Measurements from ENCODE around the gene HLTF.

Gene HLTF

DNA sequence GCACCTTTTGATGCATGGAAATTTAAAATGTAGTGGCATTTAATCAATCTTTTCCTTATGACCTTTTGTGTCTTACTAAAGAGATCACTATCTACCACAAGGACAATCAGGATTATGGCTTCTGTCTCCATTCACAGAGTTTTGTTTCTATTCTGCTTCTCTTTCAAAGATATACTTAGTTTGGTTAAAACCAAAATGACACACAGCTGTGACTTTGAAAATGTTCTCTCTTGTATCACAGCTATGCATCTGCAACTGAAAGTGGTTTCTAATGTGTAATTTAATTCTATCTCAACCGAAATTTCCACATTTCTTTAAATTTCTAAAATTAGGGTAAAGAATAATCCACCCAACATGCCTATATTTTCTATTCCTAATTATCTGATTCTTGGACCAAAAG lies 27.7 kb downstream of the HLTF start:
- H3K27ac ChIP-seq: no peak overlapping the region
- TF ChIP-seq, protein P1, sequence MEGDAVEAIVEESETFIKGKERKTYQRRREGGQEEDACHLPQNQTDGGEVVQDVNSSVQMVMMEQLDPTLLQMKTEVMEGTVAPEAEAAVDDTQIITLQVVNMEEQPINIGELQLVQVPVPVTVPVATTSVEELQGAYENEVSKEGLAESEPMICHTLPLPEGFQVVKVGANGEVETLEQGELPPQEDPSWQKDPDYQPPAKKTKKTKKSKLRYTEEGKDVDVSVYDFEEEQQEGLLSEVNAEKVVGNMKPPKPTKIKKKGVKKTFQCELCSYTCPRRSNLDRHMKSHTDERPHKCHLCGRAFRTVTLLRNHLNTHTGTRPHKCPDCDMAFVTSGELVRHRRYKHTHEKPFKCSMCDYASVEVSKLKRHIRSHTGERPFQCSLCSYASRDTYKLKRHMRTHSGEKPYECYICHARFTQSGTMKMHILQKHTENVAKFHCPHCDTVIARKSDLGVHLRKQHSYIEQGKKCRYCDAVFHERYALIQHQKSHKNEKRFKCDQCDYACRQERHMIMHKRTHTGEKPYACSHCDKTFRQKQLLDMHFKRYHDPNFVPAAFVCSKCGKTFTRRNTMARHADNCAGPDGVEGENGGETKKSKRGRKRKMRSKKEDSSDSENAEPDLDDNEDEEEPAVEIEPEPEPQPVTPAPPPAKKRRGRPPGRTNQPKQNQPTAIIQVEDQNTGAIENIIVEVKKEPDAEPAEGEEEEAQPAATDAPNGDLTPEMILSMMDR (conservative IDR thresholded peaks at IDR 0.05): no peak

DNA sequence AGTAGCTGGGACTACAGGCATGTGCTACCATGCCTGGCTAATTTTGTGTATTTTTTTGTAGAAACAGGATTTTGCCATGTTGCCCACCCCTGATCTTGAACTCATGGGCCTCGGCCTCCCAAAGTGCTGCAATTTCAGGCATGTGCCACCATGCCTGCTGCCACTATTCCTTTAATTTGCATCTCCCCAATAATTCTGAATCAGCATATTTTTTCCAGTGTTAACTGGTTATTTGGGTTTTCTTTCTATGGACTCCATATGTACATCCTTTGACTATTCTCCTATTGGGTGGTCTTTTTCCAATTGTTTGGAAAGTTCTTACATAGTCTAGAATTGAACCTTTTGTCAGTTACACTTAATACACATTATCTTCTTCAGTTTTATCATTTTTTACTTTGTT lies 28.1 kb downstream of the HLTF start:
- no peak overlapping the region for H3K27ac ChIP-seq
- TF ChIP-seq, protein P1 (conservative IDR thresholded peaks at IDR 0.05): no peak

DNA sequence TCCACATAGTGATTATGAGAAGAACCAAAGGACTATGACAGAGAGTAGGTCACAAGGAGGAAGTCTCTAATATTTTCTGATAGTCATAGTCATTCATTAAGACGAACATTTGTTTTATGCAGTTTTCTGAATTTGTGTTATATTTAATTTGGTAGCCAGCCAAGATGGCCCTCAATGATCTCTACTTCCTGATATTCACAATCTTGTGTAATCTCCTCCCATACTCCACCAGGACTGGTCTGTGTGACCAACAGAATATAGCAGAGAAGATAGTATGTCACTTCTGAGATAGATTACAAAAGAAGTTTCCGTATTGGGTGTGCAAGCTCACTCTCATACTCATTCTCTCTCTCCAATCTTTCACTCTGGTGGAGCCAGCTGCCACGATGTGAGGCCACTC lies 30.8 kb downstream of the HLTF start:
- TF ChIP-seq, protein P1 (conservative IDR thresholded peaks at IDR 0.05): no peak
- H3K27ac ChIP-seq: no peak overlapping the region

DNA sequence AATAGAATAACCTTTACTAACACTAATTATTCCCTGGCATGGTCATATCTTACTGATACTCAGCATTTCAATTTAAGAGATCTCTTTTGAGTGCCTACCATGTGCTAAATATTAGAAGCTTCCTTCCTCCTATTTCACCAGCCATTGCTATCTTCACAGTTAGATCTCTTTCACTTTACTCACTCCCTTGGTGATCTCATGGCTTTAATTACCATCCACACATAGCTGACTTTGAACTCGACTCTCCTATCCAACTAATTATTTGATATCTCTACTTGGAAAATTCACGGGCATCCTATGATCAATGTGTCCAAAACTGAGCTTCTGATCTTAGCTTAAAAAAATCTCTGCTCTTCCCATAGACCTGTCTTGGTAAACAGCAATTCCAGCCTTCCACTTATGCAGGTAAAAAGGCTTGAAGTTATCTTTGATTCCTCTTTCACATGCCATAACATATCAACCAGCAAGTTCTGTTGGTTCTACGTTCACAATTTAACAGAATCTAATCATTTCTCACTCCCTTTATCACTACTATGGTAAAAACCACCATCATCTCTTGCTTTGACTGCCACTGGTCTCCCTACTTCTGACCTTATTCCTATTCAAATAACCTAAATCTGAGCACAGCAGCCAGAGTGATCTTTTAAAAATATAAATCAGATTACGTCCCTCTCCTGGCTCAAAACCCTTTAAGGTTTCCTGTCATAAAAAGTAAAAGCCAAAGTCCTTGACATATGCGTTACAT lies 41.8 kb downstream of the HLTF start:
- TF ChIP-seq, protein P1 (conservative IDR thresholded peaks at IDR 0.05): no peak
- H3K27ac ChIP-seq: no peak overlapping the region

DNA sequence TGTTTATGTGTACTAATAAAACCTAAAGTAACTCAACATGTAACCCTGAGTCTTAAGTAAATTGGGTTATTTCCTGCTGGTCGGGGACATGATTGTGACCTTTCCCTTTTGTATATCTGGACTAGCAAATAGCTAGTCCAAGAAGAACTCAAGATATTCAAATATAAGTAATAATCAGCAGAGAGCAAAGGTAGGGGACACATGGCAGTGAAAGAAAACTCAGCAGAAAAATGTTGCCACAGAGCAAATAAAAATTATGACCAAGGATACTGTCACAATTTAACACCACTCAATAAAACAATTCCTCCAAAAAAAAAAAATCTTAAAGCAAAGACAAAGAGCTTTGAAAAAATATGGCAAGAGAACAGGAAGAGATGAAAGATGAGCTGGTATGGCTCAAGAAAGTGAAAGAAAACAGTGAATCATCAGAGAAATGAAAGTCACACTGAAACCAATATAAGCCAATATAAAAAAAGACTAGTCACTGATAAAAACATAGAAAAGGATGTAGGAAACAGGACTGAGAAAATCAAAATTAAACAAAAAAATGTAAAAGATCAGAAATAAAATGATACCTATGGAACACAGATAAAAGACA lies 43.4 kb downstream of the HLTF start:
- peak overlapping the region; percentile 49 for H3K27ac ChIP-seq

DNA sequence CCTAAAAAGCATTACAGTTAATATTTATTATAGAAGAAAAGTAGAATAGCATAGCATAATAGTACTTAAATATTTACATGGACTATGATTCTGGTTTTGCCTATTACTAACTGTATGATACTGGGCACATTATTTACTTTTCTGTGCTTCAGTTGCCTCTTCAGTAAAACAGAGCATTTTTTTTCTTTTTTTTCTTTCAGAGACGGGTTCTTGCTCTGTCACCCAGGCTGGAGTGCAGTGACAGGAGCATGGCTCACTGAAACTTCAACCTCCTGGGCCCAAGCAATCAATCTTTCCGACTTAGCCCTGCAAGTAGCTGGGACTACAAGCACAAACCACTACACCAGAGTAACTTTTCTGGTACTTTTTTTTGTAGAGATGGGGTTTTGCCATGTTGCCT lies 48.0 kb downstream of the HLTF start:
- TF ChIP-seq, protein P1 (conservative IDR thresholded peaks at IDR 0.05): no peak
- H3K27ac ChIP-seq: peak overlapping the region; percentile 67

More for the DNA sequence above, 43.4 kb downstream of the HLTF start:
- TF ChIP-seq, protein P1 (conservative IDR thresholded peaks at IDR 0.05): no peak

DNA sequence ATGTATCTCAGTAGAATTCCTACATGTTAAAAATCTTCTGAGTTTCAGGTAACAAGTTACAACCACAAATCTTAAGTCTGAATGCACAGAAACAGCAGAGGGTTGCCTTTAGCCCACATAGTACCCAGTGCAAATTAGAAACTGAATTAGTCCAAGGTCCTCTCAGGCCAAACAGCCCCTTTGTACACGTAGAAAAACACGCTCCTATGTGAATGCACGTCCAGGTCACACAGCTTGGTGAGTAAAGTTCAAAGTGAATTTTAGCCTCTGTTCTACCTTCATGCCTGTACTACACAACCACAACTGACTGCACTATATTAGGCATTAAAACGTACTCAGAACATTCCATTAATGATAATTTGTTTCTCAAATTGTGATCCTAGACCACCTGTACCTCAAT lies 48.6 kb downstream of the HLTF start:
- TF ChIP-seq, protein P1 (conservative IDR thresholded peaks at IDR 0.05): no peak
- H3K27ac ChIP-seq: peak overlapping the region; percentile 67

Data from VCaP (cell line).